GM18520 (cell line): ENCODE measurements around the gene CD209.
"Not testable (repeated sequence)": the region's sequence is repeated elsewhere in the genome, so short reads cannot be mapped to it uniquely, and the experiment has no call there.

Experiments used
- ATAC-seq: cut with Tn5 transposase; IDR thresholded peaks from one replicate; pipeline ENCODE4 v1.9.1; 2021; ENCODE audit not compliant: unreplicated experiment

CD209 gene

DNA sequence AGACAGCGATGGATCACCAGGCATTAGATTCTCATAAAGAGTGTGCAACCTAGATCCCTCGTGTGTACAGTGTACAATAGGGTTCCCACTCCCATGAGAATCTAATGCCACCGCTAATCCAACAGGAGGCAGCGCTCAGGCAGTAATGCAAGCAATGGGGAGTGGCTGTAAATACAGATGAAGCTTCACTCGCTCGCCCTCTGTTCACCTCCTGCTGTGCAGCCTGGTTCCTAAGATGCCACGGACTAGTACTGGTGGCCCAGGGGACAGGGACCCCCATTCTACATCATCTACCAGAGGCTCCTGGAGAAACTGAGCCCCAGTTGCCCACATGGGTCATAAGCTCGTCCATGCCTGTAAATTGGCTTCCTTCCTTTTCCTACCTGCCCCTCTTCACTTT lies 23.7 kb upstream of the CD209 start:
- ATAC-seq: no peak

DNA sequence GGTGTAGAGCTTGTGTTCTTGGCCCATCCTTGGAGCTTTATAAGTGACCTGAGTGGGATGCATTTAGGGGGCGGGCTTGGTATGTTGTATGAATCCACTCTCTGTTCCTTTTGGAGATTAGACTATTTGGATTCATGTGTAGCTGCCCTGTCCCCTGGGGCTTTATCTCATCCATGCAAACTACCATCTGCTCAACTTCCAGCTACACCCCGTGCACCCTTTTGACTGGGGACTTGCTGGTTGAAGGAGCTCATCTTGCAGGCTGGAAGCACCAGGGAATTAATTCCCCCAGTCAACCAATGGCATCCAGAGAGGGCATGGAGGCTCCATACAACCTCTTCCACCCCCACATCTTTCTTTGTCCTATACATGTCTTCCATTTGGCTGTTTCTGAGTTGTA lies 21.8 kb upstream of the CD209 start:
- ATAC-seq: no peak

DNA sequence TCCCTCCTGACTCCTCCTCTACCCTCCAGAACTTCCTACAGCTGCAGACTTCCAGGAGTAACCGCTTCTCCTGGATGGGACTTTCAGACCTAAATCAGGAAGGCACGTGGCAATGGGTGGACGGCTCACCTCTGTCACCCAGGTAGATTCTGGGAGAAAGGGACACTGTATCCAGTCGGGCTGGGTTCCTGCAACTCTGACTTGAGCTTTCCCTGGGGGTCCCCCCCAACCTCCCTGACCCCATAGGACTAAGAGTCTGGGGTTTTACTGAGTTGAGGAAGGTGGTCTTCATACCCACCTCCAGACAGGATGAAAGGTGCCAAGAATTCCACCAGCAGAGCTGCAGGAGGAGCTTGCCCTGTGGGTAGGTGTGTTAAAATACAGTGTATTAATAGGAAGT lies 20.2 kb upstream of the CD209 start:
- ATAC-seq: no peak

DNA sequence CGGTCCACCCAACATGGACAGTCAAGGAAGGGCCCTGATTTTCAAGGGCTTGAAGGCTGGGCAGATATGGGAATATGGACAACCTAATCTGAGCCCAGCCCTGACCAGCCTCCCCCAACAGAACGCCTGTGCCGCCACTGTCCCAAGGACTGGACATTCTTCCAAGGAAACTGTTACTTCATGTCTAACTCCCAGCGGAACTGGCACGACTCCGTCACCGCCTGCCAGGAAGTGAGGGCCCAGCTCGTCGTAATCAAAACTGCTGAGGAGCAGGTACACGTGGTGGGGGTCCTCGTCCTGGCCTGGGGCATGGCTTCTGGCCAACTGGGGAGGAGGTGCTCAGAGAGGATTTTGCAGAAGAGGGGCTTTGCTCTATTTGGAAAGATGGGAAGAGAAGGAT lies 19.2 kb upstream of the CD209 start:
- no peak for ATAC-seq

DNA sequence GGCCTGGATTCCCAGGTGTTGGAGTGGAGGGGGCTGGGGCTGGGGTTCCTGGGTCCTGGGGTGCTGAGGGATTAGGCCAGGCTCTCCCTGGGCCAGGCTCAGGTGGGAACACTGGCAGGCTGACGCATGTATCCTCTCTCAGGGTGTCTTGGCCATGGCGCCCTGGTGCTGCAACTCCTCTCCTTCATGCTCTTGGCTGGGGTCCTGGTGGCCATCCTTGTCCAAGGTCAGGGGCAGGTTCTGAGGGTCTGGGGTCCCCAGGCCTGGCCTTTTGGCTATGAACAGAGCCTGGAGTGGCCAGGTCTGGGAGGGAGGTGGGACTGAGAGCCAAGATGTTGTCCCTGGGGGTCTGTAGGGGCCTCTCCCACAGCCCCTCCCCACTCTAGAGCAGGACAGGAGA lies 17.7 kb upstream of the CD209 start:
- ATAC-seq: not testable (repeated sequence)

DNA sequence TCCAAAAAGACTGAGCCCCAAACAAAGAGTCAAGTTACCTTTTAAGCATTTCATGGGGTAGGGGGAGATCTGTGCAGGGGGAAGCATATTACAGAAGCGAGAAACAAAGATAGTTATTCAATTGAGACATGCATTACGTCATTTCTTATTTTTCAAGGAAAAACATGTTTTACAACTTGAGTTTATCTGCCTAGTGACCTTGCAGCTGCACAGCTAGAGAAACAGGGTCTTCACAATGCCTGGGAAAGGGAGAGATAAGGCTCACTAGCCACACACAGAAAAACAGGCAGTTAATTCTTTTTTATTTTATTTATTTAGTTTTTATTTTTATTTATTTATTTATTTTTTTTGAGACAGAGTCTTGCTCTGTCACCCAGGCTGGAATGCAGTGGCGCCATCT lies 16.8 kb upstream of the CD209 start:
- ATAC-seq: not testable (repeated sequence)

DNA sequence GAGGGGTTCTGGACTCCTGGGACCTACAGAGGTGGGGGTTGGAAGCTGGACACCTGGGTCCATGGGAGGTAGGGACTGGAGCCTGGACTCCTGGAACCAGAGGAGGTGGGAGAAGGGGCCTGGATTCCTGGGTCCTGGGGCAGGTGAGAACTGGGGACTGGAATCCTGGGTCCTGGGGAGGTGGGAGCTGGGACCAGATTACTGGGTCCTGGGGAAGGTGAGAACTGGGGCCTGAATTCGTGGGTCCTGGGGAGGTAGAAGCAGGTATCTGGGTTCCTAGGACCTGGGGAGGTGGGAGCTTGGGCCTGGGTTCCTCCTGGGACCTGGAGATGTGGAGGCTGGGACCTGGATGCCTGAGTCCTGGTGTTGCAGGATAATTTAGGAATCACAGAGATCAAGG lies 16.4 kb upstream of the CD209 start:
- ATAC-seq: no peak

DNA sequence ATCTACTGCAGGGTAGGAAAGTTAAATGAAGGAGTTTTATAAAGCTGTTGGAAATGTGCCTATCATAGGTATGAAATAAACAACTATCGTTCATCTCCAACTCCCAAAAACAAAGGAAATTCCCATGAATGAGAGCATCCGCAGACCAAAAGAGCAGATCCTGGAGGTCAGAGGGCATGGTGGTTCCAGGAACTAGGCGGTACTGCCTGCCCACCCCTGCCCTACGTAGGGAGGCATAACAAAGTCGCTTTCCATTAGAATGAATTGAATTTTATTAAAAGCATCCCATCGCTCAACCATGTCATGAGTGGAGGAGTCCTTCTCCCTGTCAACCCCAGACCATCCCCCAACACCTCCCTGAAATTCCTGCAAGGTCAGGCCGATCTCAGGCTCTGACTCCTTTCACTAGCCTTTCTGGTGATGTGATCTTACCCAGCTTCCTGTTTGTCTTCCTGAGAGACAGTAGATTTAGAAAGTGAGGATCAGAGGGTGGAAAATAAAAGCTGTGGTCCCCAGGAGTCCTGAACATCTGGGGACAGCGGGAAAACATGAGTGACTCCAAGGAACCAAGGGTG lies 15.5 kb upstream of the CD209 start, which contains the start of gene CLEC4M:
CLEC4M (plus strand) TSS at position 525 of the 575 bp plus-strand sequence; CDS start at position 549, 24 bp downstream.
- ATAC-seq: no peak

DNA sequence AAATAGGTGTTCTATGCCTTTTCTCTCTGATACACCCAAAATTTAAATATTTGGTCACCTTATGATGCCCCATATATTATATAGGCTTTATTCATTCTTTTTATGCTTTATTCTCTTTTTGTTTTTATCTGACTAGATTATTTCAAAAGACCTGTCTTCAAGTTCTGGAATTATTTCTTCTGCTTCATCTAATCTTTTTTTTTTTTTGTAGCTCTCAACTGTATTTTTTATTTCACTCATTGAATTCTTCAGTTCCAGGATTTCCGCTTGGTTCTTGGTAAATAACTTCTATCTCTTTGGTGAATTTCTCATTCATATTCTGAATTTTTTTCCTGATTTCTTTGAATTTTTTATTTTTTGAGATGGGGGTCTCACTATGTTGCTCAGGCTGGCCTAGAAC lies 11.8 kb upstream of the CD209 start:
- no peak for ATAC-seq

DNA sequence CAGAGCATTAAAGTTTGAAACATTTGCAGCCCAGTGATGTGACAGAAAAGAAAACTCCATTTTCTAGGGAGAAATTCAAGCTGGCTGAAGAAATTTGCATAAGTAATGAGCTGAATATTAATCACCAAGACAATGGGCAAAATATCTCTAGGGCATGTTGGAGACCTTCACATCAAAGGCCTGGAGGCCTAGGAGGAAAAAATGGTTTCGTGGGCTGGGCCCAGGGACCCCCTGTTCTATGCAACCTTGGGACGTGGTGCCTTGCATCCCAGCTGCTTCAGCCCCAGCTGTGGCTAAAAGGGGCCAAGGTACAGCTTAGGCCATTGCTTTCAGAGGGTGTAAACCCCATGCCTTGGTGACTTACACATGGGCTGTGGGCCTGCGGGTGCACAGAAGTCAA lies 10.0 kb upstream of the CD209 start:
- no peak for ATAC-seq

DNA sequence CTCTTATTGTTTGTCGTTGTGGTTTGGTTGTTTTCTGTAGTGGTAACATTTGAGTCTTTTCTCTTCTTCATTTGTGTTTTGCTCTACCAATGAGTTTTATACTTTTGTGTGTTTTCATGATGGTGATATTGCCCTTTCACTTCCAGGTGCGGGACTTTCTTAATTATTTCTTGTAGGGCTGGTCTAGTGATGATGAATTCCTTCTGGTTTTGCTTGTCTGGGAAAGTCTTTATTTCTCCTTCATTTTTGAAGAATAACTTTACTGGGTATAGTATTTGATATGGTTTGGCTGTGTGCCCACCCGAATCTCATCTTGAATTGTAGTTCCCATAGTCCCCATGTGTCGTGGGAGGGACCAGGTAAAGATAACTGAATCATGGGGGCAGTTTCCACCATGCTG lies 8.9 kb upstream of the CD209 start:
- ATAC-seq: no peak

DNA sequence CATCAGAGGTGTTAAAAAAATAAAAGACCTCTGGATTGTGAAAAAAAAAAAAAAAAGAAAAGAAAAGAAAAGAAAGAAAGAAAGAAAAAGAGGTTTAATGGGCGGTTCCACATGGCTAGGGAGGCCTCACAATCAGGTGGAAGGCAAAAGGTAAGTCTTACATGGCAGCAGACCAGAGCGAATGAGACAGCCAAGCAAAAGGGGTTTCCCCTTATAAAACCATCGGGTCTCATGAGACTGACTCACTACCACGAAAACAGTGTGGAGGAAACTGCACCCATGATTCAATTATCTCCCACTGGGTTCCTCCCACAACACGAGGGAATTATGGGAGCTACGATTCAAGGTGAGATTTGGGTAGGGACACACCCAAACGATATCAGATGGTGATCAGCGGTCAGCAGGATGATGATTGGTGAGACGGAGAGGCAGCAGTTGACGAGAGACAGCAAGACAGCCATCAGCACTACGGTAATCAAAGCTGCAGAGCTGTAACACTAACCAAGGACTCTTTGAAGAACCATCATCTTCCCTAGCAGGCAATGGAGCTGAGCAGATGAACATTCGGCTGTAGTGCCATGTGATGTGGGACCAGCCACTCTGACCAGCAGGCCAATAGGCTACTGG lies 3.9 kb upstream of the CD209 start:
- no peak for ATAC-seq

DNA sequence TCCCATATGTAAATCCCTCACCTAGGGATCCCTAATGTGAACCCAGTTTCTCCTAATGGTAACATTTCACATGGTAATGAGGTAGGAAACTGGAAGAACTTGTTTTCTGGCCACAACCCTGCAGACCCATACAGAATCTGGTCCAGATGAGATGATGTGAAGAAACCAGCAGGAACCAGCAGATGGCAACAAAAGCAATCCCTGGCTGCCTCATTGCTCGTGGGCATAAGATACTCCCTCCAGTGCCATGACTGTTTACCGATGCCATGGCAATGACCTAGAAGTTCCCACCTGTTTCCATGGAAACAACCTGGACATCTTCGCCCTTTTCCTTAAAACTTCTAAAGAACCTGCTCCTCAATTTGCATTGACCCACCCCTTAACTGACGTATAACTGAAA lies 1.4 kb upstream of the CD209 start:
- ATAC-seq: no peak

DNA sequence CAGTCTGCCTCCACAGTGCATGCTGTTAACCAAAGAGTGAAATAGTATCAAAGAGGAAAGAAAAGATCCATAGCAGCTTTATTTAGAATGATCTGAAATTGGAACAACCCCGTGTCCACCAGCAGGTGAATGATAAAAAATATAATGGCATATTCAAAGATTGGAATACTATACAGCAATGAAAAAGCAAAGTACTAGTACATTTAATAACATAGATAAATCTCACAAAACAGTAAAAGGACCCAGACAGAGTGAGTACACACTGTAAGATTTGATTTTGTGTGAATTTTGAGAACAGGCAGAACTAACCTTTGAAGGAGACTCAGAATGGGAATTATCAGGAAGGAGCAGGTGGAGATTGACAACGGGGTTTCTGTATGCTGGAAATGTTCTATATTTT lies 837 bp upstream of the CD209 start:
- ATAC-seq: no peak

DNA sequence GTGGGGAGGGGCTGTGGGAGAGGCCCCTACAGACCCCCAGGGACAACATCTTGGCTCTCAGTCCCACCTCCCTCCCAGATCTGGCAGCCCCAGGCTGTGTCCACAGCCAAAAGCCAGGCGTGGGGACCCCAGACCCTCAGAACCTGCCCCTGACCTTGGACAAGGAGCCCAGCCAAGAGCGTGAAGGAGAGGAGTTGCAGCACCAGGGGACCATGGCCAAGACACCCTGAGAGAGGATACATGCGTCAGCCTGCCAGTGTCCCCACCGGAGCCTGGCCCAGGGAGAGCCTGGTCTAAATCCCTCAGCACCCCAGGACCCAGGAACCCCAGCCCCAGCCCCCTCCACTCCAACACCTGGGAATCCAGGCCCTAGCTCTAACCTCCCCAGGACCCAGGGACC lies 1.0 kb downstream of the CD209 start:
- not testable (repeated sequence) for ATAC-seq

DNA sequence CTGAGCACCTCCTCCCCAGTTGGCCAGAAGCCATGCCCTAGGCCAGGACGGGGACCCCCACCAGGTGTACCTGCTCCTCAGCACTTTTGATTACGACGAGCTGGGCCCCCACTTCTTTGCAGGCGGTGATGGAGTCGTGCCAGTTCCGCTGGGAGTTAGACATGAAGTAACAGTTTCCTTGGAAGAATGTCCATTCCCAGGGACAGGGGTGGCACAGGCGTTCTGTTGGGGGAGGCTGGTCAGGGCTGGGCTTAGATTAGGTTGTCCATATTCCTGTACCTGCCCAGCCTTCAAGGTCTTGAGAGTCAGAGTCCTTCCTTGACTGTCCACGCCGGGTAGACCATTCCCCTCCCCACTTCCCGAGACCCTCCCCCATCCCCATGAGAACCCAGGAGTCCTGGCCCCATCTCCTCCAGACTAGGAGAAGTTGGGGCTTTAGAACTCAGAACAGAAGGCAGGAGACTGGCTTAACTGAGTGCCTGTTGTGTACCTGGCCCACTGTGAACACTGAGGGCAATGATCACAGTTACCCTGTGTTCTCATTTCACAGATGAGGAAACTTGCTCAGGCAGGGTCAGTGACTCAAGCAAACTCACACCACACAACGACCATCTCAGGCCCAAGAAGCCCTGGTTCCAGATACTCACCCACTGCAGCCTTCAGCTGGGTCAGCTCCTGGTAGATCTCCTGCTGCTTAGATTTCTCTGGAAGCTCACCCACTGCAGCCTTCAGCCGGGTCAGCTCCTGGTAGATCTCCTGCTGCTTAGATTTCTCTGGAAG lies 2.3 kb downstream of the CD209 start:
- ATAC-seq: no peak

DNA sequence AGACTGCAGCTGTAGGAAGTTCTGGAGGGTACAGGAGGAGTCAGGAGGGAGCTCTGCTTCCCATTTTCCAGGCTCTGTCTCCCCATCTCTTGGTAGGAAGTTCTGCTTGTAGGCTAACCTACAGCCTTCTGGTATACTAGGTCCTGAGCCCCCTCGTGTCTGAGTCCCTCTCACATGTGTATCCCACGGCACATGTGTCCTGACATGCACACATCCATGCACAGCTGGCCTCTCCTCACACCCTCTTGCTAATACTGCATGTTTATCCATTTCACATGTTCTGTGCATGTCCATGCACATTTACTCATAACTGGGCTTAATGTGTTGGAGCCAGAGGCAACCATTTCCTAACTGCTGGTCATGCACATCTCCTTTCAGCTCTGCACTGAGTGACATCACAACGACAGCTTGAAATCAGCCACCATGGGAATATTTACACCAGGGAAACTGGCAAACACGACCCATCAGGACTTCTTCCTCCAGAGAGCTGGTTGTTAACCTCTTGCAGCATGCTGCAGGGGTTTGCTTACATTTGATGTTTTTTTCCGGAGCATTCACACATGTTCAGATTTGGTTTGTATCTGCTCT lies 3.0 kb downstream of the CD209 start:
- no peak for ATAC-seq

DNA sequence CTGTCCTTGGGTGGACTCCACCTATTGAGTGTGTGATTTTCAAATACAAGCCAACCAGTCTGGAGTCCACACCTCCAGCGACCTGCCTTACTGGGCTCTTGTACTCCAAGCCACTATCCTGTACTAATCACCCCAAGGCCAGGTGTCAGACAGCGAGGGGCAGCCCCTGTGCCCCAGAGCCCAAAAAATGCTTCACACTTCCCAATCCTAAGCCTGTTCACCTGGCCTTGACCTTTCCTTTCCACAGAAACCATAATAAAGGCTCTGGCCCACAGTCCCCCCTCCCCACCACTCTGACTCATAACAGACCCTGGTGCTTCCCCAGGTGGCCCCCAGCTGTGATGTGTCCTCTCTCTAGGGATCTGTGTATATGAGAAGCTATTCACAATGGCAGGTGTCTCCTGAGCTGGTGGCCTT lies 3.9 kb downstream of the CD209 start:
- ATAC-seq: no peak

DNA sequence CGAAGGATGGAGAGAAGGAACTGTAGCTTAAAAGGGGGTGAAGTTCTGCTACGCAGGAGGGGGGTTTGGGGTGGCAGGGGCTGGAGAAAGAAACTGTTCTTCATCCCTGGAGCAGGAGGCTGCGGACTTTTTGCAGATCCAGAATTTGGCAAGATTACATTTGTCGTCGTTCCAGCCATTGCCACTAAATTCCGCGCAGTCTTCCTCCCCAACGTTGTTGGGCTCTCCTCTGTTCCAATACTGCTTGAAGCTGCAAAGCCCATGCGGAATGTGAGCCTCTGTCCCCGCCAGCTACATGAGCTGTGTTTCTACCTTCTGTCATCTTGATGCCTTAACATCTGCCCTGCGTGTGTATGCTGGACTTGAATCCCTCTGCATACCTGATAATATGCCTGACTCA lies 4.3 kb downstream of the CD209 start:
- ATAC-seq: no peak

DNA sequence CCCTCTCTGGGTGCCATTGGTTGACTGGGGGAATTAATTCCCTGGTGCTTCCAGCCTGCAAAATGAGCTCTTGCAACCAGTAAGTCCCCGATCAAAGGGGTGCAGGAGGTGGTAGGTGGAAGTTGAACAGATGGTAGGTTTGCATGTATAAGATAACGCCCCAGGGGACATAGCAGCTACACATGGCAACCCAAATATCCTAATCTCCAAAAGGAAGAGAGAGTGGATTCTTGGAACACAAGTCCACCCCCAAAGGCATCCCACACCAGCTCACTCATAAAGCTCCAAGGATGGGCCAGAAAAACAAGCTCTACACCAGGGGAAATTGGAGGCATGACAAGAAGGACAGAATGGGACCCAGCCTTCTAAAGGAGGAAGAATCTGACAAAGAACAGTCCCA lies 4.8 kb downstream of the CD209 start:
- no peak for ATAC-seq

DNA sequence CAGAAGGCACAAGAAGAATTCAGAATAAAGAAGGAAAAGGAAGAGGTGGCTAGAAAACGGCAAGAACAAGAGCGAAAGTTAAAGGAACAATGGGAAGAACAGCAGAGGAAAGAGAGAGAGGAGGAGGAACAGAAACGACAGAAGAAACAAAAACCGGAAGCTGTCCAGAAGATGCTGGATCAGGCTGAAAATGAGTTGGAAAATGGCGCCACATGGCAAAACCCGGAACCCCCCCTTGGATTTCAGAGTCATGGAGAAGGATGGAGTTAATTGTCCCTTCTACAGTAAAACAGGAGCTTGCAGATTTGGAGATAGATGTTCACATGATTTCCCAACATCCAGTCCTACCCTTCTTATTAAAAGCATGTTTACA lies 6.7 kb downstream of the CD209 start:
- ATAC-seq: no peak
